Effector CD8-positive, alpha-beta T cell (primary cell): ENCODE results near the gene AFAP1L1.
"Not testable (repeated sequence)": the region's sequence is repeated elsewhere in the genome, so short reads cannot be mapped to it uniquely, and the experiment has no call there.

Source experiments
- DNase-seq: peaks from one replicate; lab custom pipeline; 2025; lab: John Stamatoyannopoulos, UW

Gene AFAP1L1

DNA sequence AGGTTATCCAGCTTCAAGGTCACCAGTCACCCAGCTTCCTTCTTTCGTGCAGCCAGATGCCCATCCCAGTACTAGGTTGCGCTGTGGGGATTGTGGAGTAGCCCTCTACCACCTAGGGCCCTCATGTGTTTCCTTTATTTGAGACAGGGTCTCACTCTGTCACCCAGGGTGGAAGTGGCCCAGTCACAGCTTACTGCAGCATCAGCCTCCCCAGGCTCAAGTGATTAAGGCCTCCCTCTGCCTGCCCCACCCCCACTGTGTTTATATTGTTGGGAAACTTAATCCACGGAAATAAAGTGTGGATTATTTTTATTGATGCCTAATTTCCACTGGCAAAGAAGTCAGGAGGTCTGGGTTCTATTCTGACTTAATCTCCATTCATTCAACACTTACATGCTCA lies 103.1 kb downstream of the AFAP1L1 start:
- DNase-seq: no peak

- no peak for DNase-seq
Measured at GRCh38 chr5:149375434-149375833, 103.8 kb downstream of the AFAP1L1 start.

DNA sequence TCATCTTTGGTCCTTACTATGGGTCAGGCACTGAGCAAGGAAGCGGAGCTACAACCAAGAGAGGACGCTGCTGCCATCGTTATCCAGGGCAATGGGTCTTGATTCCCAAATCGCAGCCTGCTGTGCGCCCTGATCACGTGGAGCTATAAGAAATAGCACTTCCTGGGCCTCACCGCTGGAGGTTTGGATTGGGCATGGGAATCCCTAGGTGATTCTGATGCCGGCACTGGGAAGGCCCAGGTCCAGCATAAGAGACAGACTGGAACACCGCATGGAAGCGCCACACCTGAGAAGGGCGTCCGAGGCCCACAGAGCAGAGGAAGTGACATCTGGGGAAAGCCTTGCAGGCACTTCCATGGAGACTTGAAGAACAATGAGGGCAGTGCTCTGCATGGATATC lies 104.4 kb downstream of the AFAP1L1 start:
- no peak for DNase-seq

GRCh38 chr5:149376711-149377447 lies 105.2 kb downstream of the AFAP1L1 start:
- no peak for DNase-seq

DNA sequence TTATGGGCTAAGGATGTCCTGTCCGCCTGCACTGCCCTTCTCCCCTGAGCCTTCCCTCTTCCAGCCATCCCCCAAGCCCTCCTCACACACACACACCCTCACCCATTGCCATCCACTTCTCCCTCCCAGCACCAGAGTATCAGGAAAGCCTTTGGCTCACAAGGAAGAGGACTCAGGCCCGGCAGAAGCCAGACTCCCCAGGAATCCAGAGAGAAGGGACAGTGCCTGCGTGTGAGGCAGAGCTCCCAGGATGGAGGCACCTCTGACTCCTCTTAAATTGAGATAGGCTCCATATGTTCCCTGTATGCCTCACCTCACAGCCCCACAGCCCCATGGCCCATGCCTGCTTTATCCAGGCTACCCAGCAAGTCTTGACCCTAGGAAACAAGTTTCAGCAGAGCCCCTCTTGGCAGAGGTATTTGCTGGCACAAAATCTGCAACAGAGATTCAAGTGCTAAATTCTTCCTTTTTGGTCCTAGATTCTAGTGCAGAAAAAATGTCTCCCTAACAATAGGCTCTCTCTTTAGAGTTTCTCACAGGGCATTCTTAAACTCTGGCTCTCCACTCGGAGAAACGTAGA lies 106.7 kb downstream of the AFAP1L1 start:
- DNase-seq: no peak

GRCh38 chr5:149379177-149379761 lies 107.6 kb downstream of the AFAP1L1 start, which contains the start of gene IL17B:
Gene IL17B, minus strand, starts transcription at chr5:149379292. Its CDS starts 67 bp downstream, at chr5:149379225.
- no peak for DNase-seq

DNA sequence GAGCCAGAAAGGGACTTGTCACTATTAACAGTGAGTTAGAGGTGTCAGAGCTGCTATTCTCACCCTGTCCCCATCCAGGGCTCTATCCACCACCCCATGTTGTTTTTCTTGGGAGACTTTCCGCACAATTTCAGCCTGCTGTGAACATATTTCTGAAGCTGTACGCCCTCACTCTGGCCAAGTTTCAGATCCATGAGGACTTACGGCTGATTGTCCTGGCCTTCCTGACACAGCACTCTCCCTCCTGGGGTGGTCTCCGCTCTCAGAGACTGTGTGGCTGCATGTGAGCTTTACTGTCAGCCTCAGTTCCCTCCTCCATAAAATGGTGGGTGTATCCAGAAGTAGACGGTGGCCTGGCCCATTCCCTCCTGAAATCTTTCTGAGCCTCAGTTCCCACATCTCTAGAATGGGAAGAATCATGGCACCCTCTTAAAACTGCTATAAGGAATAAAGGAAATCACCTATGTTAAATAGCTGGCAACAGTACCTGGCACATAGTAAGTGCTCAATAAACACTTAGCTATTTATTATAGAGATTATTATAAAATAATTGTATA lies 108.2 kb downstream of the AFAP1L1 start:
- DNase-seq: no peak

DNA sequence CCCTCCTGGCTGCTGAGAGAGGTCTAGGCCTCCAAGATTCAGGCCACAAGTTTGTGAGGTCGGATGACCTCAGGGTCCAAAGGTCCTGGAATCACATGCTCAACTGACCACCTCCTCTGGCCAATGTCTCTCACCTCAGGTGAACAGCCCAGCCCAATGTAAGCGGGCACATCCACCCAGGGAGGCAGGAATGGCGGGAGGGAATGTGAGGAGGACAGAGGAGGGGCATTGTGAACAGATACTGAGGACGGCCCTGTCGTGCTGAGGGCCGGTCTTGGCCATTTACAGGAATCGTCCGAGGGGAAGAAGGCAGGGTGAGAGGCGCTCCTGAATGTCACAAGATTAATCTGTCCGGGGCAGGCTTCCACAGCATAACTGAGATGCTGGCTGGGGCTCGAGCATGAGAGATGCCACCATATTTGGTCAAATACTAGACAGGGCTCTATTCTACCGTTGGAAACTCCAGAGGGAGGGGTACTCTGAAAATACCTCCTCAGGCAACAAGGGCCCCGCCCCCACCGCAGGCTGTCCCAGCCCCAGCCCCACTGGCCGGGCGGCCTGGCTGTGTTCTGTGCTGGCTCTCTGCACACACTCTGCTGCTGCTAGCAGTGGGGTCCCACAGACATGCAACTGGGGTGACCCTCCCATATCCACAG lies 108.9 kb downstream of the AFAP1L1 start:
- DNase-seq: no peak

DNA sequence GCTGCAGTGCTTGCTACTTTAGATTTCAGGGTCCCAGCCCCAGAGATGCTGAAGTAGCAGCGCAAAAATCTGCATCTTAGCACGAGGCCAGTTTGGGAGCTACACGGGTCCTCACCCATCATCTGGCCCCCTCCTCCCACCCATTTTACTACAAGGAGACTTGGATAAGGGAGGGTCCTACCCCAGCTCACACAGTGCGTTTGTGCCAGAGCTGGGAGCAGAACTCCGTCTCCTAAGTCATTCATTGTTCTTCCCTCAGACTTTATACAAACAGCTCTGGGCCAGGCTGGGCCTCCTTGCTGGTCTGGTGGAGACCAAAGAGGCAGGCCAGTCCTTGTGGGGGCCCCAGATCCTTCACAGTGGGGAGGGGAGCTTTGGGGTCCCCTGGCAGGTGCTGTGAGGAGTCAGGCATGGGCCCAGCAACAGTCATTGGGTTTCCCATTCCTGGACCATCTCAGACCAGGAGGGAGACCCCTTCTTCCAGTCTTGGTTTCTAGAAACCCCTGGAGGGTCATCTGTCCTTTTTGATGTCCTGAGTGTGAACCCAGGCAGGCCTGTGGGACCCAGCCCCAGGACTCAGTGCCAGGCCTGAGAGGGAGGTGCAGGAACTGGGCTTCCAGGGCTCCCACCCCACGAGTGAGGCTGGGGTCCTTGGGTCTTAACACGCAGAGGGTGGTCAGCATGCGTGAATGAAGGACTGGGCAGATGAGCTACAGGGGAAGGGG lies 109.8 kb downstream of the AFAP1L1 start:
- no peak for DNase-seq

DNA sequence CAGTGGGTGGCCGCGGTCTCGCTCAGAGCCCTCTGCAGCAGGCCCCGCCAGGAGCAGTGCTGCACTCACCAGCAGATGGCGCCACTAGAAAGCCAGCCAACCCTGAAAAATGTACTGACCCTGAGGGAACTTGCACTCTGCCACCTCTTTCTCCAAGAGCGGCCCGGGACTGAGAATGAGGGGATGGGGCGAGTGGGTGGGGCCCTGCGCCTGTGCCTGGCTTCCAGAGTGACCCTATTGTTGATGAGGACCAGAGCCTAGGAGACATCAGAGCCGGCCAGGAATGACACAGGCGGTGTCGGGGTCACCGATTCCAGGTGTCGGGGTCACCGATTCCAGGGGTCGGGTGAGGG lies 110.3 kb downstream of the AFAP1L1 start:
- peak; percentile 49 for DNase-seq

DNA sequence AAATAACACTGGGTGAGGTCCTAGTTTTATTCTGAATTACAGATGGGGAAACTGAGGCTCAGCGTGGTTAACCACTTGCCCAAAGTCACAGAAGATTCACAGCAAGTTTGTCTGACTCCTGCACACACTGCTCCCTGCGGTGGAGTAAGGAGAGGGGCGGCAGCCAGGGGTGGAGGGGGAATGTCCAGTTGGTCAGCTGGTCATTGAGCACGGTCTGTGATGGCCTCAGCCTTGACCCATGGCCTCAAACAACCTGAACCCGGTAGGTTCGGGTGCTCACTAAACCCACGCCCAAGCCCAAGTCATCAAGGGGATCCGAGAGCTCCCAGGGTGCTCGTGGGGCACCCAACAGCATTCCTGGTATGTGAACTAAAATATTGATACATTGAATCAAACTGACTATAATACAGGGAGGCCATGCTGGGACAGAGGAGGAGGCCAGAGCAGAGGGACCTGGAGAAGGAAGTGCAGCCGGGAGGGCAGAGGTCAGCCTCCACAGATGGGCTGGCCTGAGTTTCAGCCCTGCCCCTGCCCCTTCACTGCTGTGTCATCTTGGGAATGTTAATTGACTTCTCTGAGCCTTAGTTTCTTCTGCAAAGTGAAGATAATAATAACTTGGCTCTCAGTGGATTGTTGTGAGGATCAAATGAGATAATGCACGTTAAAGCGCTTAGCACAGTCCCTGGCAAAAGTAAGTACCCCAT lies 111.0 kb downstream of the AFAP1L1 start:
- no peak for DNase-seq

GRCh38 chr5:149383399-149383798 lies 111.7 kb downstream of the AFAP1L1 start:
- DNase-seq: no peak

DNA sequence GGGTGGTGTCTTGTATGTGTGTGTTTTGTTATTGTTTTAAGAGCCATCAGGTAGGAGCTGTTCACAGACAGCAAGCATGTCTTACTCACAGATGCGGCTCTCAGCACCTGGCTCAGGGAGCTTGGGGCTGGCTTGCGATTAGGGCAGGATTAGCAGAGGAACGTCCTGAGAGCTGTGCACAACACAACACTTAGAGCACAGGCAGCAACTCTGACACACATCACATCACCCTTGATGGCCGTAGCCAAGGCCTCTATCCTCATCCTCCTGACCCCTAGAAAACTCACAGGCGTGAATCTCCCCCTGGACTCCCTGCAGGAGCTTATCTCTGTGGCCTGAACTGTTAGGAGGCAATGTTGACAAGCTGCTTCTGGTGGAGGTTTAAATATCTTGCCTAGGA lies 114.5 kb downstream of the AFAP1L1 start:
- DNase-seq: no peak

DNA sequence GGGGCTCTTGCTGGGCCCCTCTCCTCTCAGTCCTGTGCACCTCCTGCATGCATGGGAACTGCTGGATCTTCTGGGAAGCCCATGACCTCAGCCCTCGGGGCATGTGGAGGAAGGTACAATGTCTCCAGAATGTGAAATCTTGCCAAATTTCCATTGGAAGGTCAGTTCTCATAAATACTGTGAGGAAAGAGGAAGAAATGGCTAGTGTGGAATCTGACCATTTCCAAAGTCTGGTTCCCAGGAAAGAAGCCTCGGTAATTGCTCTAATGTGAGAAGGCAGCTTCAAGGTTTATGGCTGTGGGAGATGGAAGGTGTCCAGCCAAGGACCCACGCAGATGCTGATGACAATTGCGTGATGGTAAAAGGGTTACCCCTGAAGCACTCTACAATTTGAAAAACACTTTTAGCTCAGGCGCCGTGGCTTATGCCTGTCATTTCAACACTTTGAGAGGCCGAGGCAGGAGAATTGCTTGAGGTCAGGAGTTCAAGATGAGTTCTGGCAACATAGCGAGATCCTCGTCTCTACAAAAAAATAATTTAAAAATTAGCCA lies 115.5 kb downstream of the AFAP1L1 start:
- DNase-seq: no peak

DNA sequence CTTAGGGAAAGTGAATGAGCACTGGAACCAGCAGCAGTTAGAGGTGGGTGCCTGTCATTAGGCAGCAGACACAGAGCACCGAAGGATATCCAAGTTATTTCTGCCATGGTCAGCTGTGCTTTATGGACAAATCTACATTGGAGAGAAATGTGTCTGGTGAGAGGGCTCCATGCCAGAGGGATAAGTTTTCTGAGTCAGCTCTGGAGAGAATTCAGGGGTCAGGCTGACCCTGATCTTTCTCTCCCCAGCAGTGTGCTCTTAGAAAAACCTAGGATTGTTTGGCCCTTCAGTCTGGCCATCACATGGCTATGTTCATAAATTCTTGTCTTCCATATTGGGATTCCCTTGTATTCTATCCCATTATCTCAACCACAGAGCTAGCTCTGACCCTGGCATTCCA lies 116.3 kb downstream of the AFAP1L1 start:
- no peak for DNase-seq

DNA sequence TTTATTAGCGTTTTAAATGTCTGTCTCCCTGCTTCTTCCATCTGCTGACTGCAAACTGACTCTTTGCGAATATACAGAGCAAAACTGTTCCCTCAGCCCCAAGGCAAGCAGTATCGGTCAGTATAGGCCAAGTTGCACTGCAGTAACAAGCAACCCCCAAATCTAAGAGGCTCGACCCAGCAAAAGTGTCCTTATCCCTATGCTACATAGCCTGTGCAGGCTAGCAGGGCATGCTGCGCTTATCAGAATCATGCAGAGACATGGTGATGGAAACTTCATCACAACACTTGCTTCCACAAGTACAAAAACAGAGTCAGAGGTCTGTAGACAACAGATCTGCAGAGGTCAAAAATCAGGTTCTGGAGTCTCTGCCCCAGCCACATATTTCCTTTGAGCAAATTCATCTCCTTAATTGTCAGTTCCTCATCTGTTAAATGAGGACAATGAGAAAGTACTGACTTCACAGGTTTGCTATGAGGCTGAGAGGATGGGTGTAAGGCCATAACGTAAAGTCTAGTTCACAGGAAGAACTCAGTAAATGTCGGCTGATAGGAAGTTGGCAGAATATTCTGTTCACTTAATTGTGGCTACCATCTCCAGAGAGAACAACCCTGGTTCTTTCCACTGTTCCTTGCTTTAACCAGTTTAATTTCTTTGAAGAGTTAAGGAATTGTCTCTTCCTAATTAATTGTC lies 117.0 kb downstream of the AFAP1L1 start:
- DNase-seq: no peak

DNA sequence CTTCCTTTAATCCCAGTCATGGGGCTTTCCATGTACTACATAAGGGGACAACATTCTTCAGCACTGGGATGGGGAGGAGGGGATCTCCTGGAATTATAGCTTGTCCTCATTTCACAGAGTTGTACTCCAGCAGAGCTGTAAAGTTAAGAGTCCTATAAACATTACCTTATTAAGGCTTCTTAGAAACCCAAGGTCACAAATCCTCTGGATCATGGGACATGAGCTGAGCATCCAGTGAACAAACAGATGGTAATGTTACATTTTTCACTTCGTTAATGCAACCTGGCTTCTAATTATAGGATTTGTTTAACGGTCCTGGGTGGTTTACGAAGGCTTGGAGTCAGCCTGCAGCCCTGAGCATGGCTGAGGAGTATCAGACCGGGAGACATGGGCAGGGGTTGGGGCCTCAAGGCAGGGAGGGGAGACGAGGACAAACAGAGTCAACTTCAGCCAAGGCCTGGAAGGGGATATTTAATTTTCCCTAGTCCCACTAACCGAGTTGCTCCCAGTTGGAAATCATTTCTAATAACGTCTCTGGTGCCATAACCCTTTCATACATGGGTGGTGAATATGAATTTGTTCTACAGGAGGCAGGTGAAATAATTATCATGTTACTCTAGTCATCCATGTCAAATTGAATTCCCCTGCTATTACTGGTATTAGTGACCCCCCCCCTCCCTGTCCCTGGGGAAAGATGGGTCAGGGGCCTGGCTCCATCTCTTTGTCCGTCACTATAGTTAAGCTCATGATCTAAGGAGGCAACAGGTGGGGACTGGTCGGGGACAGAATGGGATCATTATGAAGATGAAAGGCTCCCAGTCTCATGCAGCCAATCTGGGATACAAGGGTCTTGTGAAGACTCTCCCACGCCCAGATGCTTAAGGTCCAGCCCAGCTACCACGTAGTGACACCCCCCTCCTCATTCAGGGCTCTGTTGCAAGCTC lies 118.2 kb downstream of the AFAP1L1 start:
- DNase-seq: no peak

DNA sequence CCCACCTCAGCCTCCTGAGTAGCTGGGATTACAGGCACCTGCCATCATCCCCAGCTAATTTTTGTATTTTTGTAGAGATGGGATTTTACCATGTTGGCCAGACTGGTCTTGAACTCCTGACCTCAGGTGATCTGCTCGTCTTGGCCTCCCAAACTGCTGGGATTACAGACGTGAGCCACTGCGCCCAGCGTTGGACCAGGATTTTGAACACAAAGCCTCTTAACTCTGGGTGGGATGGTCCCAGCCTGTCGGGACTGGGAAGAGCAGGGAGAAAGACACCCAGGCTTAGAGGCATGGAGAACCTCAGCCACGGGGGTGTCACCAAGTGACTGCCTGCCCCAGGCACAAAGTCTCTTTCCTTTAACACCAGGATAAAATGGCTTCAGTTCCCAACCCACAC lies 119.4 kb downstream of the AFAP1L1 start:
- DNase-seq: not testable (repeated sequence)
